Measurements from ENCODE around the gene TIGD6.

DNA sequence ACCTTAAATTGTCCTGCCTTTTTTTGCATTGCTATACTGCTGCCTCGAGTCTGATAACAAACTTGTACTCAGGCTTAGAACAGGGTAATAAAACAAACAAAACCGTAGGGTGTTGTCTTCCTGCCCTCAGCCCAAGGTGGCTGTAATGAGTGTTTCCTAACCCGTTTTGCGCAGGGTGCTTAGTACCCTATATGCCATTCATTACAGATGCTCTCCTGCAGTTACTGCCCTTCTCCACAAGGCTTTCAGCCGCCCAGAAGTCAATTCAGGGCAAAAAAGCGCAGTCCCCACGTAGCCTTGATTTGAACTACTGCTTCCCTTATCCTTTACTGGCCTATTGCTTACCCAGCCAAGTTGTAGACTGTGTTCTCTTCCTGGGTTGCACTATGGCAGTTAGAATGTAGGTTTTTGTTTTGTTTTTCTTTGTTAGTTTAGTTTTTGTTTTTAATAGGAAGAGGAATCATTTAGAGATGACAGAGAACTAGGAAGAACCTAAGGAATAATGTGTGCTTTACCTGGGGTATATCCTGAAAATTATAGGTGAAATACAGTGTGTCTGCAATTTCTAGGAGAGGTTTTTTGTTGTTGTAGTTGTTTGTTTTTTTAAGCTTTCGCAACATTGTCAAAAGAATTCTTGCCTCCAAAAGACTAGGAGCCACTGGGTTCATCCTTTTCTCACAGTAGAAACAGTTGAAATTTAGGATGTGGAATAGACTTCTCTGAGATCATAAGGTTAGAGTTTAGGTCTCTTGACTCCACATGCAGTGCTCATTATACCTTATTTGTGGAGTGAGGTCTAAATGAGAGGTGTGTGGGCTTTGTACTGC is 1.4 kb upstream of the TIGD6 start:
- TF ChIP-seq CTCF (IDR thresholded peaks at IDR 0.05), result peak; percentile 9 to 68 (median 49)
- TF ChIP-seq POLR2A (IDR thresholded peaks at IDR 0.05), result no peak
